Sigmoid colon (tissue), 3 donors: ENCODE measurements around the gene SHISAL1.

Experiments used
- POLR2A ChIP-seq, 2 donors: fragments of 450-650 bp; IDR thresholded peaks; one replicate each; pipeline ENCODE4 v1.6.1; 2016; ENCODE audit warnings: antibody characterized with exemption in 2 of 2, mild to moderate bottlenecking in 2 of 2, moderate library complexity in 2 of 2
- TF ChIP-seq, protein P1 (sequence below), 4 experiments: fragments of 450-650 bp in 3 of 4; fragments of 200-600 bp in 1 of 4; IDR thresholded peaks; one replicate each; pipeline ENCODE4 v1.5.1; 2016 to 2019; ENCODE audit warnings: antibody characterized with exemption in 4 of 4, mild to moderate bottlenecking in 3 of 4, moderate library complexity in 2 of 4

DNA sequence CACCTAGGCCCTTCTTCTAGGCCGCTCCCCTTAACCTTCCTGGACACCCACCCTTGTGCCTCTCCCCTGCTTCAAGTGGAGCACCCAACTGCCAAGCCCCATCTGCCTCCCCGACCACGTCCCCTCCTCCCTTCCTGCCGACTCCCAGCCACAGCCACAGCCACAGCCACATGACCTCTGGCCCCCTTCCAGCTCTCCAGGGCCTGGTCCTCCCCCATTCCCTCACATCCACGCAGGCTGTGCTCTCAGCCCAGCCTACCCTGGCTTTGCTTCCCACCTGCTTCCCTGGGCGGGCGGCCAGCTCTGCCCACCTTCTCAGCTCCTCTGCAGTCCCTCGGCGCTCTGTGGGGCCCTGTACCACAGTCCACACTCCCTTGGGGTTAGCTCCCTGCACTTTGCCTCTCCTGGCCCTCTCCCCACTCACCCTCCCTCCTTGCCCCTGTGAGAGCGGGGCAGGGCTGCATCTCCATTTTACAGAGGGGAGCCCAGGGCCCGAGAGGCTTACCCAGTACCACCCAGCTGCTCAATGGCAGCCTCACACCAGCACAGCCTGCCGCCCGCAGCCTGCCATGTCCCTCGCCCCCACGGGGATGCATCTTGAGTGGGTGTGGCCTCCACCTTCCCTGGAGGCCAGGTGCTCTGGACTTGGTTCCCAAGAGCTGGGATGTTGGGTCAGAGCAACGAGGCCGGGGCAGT, 111.7 kb downstream of the SHISAL1 start:
- TF ChIP-seq, protein P1, sequence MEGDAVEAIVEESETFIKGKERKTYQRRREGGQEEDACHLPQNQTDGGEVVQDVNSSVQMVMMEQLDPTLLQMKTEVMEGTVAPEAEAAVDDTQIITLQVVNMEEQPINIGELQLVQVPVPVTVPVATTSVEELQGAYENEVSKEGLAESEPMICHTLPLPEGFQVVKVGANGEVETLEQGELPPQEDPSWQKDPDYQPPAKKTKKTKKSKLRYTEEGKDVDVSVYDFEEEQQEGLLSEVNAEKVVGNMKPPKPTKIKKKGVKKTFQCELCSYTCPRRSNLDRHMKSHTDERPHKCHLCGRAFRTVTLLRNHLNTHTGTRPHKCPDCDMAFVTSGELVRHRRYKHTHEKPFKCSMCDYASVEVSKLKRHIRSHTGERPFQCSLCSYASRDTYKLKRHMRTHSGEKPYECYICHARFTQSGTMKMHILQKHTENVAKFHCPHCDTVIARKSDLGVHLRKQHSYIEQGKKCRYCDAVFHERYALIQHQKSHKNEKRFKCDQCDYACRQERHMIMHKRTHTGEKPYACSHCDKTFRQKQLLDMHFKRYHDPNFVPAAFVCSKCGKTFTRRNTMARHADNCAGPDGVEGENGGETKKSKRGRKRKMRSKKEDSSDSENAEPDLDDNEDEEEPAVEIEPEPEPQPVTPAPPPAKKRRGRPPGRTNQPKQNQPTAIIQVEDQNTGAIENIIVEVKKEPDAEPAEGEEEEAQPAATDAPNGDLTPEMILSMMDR (IDR thresholded peaks at IDR 0.05), result no peak
- no peak for TF ChIP-seq POLR2A (IDR thresholded peaks at IDR 0.05)
